HG03460 (cell line): ENCODE measurements around the gene PSMC5.
A peak's percentile ranks its signal among the peaks of the same experiment; 100 is the strongest.
"Not testable (repeated sequence)": the region's sequence is repeated elsewhere in the genome, so short reads cannot be mapped to it uniquely, and the experiment has no call there.

Experiments used
- ATAC-seq: cut with Tn5 transposase; IDR thresholded peaks from one replicate; pipeline ENCODE4 v1.9.1; 2021; ENCODE audit not compliant: unreplicated experiment

PSMC5 gene

GRCh38 chr17:63838631-63839171, 11.5 kb downstream of the PSMC5 start:
- ATAC-seq, result no peak

DNA sequence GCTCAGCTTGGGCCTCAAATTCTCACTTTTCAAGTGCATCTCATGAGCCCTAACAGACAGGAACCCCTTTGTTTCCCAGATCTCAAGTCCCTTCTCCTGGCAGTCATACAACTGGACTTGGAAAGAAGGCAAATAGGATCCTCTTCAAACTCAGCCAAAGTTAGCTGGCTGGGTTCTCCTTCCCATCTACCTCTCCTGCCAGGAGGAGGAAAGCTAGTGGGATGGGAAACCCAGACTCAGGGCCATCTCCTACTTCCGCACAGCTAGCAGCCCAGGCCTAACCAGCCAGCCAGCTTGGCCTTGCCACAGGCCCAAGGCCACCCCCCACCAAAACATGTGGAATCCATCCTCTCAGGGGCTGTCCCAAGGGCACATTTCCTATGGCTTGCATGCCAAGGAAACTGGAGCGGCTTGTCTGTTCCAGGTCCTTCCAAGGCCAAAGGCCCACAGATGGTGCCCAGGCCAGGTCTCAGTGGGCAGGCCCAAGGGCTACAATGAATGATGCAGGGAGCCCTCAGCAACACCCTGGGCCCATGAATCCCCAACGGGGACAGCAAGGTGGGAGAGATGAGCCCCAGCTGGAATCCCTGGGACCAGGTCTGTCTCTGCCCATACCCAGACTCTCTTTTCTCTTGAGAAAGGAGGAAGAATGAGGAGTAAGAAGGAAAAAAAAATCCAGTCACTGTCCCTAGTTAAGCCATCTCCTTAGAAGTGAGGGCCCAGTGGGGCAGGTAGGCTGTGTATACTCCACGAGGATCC, 13.5 kb downstream of the PSMC5 start:
- ATAC-seq, result no peak

- no peak for ATAC-seq
These were observed 14.3 kb downstream of the PSMC5 start for GRCh38 chr17:63841350-63842172.

DNA sequence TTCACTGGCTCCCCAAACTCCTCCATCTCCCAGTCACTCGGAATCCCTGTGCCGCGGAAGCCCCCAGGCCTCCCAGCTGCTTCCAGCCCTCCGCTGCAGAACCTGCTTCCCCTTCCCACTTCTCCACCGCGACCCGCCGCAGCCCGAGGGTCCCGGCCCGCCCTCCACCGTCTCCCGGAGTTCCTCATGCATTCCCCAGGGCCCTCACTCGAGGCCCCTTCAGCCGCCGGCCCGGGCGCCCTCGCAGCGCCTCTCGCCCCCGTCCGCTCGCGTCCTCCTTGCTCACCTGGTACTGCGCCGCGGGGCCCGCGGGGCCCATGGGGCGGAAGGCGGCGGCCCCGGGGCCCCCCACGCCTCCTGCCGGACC, 14.9 kb downstream of the PSMC5 start:
- ATAC-seq, result peak; percentile 24

DNA sequence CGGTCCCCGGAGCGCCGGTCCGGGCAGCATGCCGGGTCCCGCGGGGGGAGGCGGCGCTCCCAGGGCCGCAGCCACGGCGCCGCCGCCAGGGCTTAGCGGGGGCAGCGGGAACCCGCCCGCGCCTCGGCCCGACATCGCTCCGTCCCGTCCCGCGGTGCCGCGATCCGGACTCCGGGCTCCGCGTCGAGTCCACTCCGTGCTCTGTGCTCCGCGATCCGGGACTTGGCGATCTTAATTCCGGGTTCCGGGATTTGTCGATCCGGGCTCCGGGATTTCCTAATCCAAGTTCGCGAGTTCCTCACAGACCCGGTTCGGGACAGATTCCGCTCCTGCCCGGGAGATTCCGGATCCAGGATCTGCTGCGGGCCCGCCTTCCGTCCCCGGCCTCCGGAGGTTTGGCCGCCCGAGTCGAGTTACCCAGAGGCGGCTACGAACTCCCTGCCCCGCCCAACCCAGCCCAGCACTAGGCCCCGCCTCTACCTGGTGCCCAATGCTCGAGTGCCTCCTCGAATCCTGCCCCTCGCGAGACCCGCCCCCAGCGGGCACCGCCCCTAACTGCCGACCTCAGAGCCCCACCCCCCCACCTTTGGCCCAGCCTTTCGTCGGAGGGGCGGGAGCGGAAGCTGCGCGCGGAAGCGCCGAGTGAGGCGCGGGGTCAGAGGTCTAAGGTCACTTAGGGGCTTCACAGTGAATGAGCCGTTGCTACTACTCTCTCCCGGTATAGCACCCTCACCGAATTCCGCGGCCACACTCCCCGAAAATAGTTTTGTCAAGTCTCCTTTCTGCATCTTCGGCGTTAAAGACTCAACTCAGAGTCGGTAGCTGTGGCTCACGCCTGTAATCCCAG, 15.5 kb downstream of the PSMC5 start, which contains the start of gene SMARCD2:
Gene SMARCD2 (minus strand): TSS at position 146 of the 847 bp plus-strand sequence. CDS start 11 bp downstream, at position 135.
- ATAC-seq, result peak; percentile 78

DNA sequence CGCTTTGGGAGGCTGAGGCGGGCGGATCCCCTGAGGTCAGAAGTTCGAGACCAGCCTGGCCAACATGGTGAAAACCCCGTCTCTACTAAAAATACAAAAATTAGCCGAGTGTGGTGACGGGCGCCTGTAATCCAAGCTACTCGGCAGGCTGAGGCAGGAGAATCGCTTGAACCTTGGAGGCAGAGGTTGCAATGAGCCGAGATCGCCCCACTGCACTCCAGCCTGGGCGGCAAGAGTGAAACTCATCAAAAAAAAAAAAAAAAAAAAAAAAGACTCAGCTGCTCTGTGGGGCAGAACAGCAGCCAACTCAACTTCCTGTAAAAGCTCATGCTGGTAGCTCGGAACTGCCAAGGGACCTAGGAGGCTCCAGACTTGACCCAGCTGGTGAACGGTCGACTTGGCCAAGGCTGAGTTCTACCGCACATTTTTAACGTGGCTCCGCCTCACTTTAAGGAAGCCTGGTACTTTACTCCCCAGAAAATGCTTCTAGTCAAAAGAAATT, 16.2 kb downstream of the PSMC5 start:
- ATAC-seq, result peak; percentile 29

GRCh38 chr17:63843910-63844677, 16.9 kb downstream of the PSMC5 start:
- ATAC-seq, result no peak

DNA sequence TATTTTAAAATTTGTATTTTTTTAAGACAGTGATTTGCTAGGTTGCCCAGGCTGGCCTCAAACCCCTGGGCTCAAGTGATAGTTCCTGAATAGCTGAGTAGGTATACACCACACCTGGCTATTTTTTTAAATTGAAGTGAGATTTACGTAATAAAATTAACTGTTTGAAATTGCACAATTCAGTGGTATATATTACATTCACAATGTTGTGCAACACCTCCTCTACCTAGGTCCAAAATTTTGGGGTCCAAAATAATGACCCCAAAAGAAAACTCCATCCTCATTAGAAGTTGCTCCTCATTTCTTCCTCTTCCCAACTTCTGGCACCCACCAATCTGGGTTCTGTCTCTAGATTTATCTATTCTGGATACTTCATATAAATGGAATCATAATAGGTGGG, 18.3 kb downstream of the PSMC5 start:
- no peak for ATAC-seq

- ATAC-seq, result no peak
These were observed 20.5 kb downstream of the PSMC5 start for GRCh38 chr17:63847525-63848249.

- ATAC-seq, result peak; percentile 89
These were observed 21.8 kb downstream of the PSMC5 start for GRCh38 chr17:63848834-63849689.

DNA sequence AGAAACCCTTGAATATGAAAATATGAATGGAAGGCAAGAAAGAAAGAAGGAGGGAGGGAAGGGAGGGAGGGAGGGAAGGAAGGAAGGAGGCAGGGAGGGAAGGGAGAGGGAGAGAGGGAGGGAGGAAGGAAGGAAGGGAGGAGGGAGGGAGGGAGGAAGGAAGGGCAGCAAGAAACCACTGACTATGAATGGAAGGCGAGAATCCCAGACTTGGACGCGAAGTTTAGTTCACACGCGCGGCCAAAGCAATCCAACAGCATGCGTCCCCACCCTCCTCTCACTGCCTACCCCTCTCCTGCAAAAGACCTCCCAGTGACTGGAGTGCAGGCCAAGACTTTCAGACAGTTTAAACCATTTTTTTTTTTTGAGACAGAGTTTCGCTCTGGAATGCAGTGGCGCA, 23.2 kb downstream of the PSMC5 start:
- ATAC-seq, result no peak

GRCh38 chr17:63853260-63853659, 26.0 kb downstream of the PSMC5 start:
- no peak for ATAC-seq

DNA sequence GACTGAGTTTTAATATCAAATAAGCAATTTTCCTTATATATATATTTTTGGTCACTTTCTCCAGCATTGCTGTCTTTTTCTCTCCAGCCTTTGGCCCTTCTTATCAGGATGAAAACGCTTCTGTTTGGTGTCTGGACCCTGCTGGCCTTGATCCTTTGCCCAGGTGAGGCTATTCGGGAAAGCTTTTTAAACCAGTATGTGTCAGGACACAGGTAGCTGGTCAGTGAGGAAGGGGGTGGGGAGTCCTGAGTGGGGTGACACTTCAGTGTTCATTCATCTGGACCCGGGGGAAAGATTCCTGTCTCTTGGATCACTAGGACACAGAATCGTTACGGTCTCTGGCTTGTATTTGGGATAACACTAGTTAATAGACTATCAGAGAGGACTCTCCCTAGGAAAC, 27.5 kb downstream of the PSMC5 start:
- no peak for ATAC-seq

DNA sequence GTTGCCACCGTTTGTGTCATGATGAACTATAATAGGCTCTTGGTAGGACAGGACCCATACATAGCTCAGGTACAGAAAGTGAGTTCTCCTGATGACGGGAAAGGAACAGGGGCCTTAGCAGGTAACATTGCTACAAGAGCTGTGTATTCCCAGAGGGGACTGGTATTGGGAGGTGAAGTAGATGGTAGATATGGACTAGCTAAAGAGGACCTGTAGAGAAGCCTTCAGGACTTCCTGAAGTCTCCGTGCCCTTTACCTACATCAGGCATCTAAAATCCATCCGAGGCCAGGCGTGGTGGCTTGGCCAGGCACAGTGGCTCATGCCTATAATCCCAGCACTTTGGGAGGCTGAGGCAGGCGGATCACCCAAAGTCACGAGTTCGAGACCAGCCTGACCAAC, 28.0 kb downstream of the PSMC5 start:
- no peak for ATAC-seq

DNA sequence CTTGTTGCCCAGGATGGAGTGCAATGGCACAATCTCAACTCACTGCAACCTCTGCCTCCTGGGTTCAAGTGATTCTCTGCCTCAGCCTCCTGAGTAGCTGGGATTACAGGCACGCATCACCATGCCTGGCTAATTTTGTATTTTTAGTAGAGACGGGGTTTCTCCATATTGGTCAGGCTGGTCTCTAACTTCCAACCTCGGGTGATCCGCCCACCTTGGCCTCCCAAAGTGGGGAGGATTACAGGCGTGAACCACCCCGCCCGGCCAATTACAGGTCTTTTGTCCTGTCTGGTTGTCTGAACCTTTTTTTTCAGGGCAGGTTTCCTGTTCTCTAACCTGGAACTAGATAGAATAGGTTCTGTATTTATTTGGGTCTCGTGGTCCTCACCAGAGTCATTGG, 29.2 kb downstream of the PSMC5 start:
- ATAC-seq, result not testable (repeated sequence)

GRCh38 chr17:63859257-63859656, 32.0 kb downstream of the PSMC5 start:
- no peak for ATAC-seq

- ATAC-seq, result not testable (repeated sequence)
These were observed 39.4 kb downstream of the PSMC5 start for GRCh38 chr17:63866625-63867024.

DNA sequence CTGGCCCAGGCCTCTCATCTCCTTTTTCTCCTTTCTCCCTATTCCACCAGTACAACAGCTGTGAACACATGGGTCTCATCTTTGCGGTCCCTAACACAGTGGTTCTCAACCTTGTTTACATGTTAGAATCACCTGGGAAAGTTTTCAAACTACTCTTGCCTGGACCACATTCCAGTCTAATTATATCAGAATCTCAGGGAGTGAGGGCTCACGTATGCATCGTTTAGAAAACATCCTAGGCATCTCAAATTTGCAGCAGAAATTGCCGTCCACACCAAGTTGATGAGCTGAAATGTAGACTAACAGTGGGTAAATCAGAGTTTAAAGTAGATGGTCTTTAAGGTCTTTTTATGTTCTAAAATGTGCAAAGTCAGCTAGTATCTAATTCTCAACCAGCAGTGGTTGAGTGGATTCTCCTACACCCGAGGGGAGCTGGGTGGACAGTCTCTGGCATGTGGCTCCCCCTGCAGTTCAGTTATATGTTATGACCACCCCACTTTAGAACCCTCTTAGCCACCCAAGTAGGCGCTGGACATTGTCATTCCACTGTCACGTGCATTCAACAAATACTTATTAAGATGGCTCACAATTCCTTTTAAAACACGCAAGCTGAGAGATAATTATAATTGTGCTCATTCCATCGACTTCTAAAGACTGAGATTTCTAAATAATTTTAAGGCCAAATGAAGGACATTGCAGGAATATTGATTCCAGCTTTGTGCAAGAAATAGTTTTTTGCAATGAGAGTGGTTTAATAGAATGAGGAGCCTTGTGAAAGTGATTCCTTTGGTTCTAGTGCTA, 42.5 kb downstream of the PSMC5 start:
- ATAC-seq, result not testable (repeated sequence)
